Measurements from ENCODE around the gene PRMT6.

- TF ChIP-seq POLR2A (IDR thresholded peaks at IDR 0.05; ENCODE audit: low read depth, low read length) (no peak), CTCF (conservative IDR thresholded peaks at IDR 0.05; ENCODE audit: low read depth, low read length) (no peak), USF2 (IDR thresholded peaks at IDR 0.05; ENCODE audit: low read depth, low read length) (no peak), MAZ (IDR thresholded peaks at IDR 0.05; ENCODE audit: borderline replicate concordance, low read depth, low read length) (no peak), SMC3 (IDR thresholded peaks at IDR 0.05; ENCODE audit: low read depth, low read length) (no peak), ELK1 (IDR thresholded peaks at IDR 0.05; ENCODE audit: borderline replicate concordance, low read depth, low read length) (no peak), RAD21 (IDR thresholded peaks at IDR 0.05; ENCODE audit: low read length) (no peak), CEBPB (IDR thresholded peaks at IDR 0.05; ENCODE audit: low read depth, low read length) (no peak), RCOR1 (IDR thresholded peaks at IDR 0.05; ENCODE audit: insufficient replicate concordance, low read length) (no peak)
These were observed 44.0 kb downstream of the PRMT6 start for GRCh38 chr1:107100331-107100984.
